Astrocyte (in vitro differentiated cells and primary cell): Measurements from ENCODE around the gene RABL3. TPM values are rescaled to one million over a fixed set of nuclear protein-coding genes. Genes with fewer than 3 reads are reported as not detected.

Experiments
- DNase-seq: peaks from one replicate; pipeline ENCODE4 v3.0.0-alpha.2; 2010; ENCODE audit warnings: low read depth
- FAIRE-seq: peaks from 2 replicates; lab custom pipeline; 2011; peaks lifted over from hg19 to GRCh38; lab: Jason Lieb, UNC
- H2AFZ ChIP-seq: 2 replicates; pipeline ENCODE4 v1.6.0; 2012; ENCODE audit warnings: low read depth, low read length, inconsistent platforms
- H3K27ac ChIP-seq: 2 replicates; pipeline ENCODE4 v1.5.1; 2011; ENCODE audit warnings: low read depth, low read length, inconsistent platforms
- H3K27me3 ChIP-seq: 2 replicates; pipeline ENCODE4 v1.6.0; 2011; ENCODE audit warnings: low read length, inconsistent platforms; ENCODE audit not compliant: insufficient read depth
- H3K36me3 ChIP-seq: 2 replicates; pipeline ENCODE4 v1.5.1; 2011; ENCODE audit warnings: low read length, inconsistent platforms; ENCODE audit not compliant: insufficient read depth
- H3K4me1 ChIP-seq: 2 replicates; pipeline ENCODE4 v1.5.1; 2011; ENCODE audit warnings: low read length, inconsistent platforms; ENCODE audit not compliant: insufficient read depth
- H3K4me2 ChIP-seq: 2 replicates; pipeline ENCODE4 v1.6.0; 2012; ENCODE audit warnings: low read length, inconsistent platforms
- H3K4me3 ChIP-seq: 2 replicates; pipeline ENCODE4 v1.5.1; 2011; ENCODE audit warnings: low read depth, mild to moderate bottlenecking, low read length, inconsistent platforms; ENCODE audit not compliant: insufficient read depth
- H3K79me2 ChIP-seq: 2 replicates; pipeline ENCODE4 v1.6.0; 2012; ENCODE audit warnings: mild to moderate bottlenecking, low read length, inconsistent platforms; ENCODE audit not compliant: insufficient read depth
- H3K9ac ChIP-seq: 2 replicates; pipeline ENCODE4 v1.6.0; 2012; ENCODE audit warnings: mild to moderate bottlenecking, low read length, inconsistent platforms
- H3K9me3 ChIP-seq: 2 replicates; pipeline ENCODE4 v1.5.1; 2012; ENCODE audit warnings: low read depth, mild to moderate bottlenecking, low read length, inconsistent platforms; ENCODE audit not compliant: insufficient read depth
- H4K20me1 ChIP-seq: 2 replicates; pipeline ENCODE4 v1.6.0; 2012; ENCODE audit warnings: low read length, inconsistent platforms; ENCODE audit not compliant: insufficient read depth
- H3K27ac Mint-ChIP-seq: one replicate; pipeline ENCODE4 v1.8.0; 2021; ENCODE audit warnings: mild to moderate bottlenecking, mixed read lengths; ENCODE audit not compliant: unreplicated experiment
- H3K27me3 Mint-ChIP-seq: one replicate; pipeline ENCODE4 v1.8.0; 2021; ENCODE audit warnings: low read depth, mixed read lengths; ENCODE audit not compliant: unreplicated experiment
- H3K36me3 Mint-ChIP-seq: one replicate; pipeline ENCODE4 v1.8.0; 2021; ENCODE audit warnings: low read depth, mixed read lengths; ENCODE audit not compliant: unreplicated experiment
- H3K4me1 Mint-ChIP-seq: one replicate; pipeline ENCODE4 v1.8.0; 2021; ENCODE audit warnings: low read depth, mixed read lengths; ENCODE audit not compliant: unreplicated experiment
- H3K4me3 Mint-ChIP-seq: one replicate; pipeline ENCODE4 v1.8.0; 2021; ENCODE audit warnings: mild to moderate bottlenecking, moderate library complexity, mixed read lengths; ENCODE audit not compliant: unreplicated experiment
- H3K9me3 Mint-ChIP-seq: one replicate; pipeline ENCODE4 v1.8.0; 2021; ENCODE audit warnings: mild to moderate bottlenecking, mixed read lengths; ENCODE audit not compliant: unreplicated experiment
- EZH2 ChIP-seq: IDR thresholded peaks from 2 replicates; pipeline ENCODE4 v1.6.1; 2012; ENCODE audit warnings: mild to moderate bottlenecking, low read length, inconsistent platforms; ENCODE audit not compliant: insufficient read depth
- total RNA-seq: library from RNA; stranded (reverse); gene quantifications from 2 replicates; pipeline ENCODE4 v1.2.1, GENCODE V29; 2021
- TF ChIP-seq, protein P1 (sequence below): IDR thresholded peaks from 2 replicates; pipeline ENCODE4 v1.5.1; 2011; ENCODE audit warnings: low read depth, mild to moderate bottlenecking, inconsistent platforms, low read length, moderate library complexity; ENCODE audit not compliant: insufficient read depth

Gene RABL3
- total RNA-seq, 1 donor from 2014 or later, result 16.8 TPM

DNA sequence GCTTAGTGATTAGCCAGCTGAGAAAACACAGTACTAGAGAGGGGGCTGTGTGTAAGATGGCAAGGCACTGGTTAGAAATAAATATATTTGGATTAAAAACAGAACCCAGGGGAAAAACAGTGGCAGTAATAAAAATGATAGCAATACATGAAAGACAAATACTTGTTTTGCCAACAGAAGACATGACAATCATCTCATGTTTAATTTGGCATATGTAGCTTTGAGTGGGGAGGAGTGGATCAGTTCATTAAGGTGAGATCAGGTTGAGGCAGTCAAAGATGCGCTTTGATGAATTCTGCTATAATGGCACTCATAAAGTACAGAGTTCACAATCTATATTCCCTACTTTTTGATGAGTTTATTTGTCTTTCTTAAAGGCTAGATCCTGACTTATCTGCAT, 56.9 kb downstream of the RABL3 start:
- no peak overlapping the region for H3K9ac ChIP-seq
- no peak overlapping the region for H3K27ac ChIP-seq
- no peak overlapping the region for H3K27ac Mint-ChIP-seq
- TF ChIP-seq, protein P1, sequence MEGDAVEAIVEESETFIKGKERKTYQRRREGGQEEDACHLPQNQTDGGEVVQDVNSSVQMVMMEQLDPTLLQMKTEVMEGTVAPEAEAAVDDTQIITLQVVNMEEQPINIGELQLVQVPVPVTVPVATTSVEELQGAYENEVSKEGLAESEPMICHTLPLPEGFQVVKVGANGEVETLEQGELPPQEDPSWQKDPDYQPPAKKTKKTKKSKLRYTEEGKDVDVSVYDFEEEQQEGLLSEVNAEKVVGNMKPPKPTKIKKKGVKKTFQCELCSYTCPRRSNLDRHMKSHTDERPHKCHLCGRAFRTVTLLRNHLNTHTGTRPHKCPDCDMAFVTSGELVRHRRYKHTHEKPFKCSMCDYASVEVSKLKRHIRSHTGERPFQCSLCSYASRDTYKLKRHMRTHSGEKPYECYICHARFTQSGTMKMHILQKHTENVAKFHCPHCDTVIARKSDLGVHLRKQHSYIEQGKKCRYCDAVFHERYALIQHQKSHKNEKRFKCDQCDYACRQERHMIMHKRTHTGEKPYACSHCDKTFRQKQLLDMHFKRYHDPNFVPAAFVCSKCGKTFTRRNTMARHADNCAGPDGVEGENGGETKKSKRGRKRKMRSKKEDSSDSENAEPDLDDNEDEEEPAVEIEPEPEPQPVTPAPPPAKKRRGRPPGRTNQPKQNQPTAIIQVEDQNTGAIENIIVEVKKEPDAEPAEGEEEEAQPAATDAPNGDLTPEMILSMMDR, result no peak
- TF ChIP-seq EZH2, result no peak
- DNase-seq (no peak), FAIRE-seq (no peak)
- H3K4me3 ChIP-seq, result no peak overlapping the region
- H3K4me1 Mint-ChIP-seq, result peaks cover 26% of the 10 kb centered on the region
- no peak overlapping the region for H3K4me3 Mint-ChIP-seq
- H3K9me3 Mint-ChIP-seq, result no peaks in the 10 kb centered on the region
- peaks cover 2% of the 10 kb centered on the region for H3K36me3 Mint-ChIP-seq
- no peak overlapping the region for H2AFZ ChIP-seq
- H3K27me3 ChIP-seq, result no peaks in the 10 kb centered on the region
- H3K4me1 ChIP-seq, result no peaks in the 10 kb centered on the region
- H3K79me2 ChIP-seq, result no peaks in the 10 kb centered on the region
- no peaks in the 10 kb centered on the region for H3K36me3 ChIP-seq
- H3K27me3 Mint-ChIP-seq, result no peaks in the 10 kb centered on the region
- no peak overlapping the region for H3K4me2 ChIP-seq
- H3K9me3 ChIP-seq, result no peaks in the 10 kb centered on the region
- no peaks in the 10 kb centered on the region for H4K20me1 ChIP-seq

DNA sequence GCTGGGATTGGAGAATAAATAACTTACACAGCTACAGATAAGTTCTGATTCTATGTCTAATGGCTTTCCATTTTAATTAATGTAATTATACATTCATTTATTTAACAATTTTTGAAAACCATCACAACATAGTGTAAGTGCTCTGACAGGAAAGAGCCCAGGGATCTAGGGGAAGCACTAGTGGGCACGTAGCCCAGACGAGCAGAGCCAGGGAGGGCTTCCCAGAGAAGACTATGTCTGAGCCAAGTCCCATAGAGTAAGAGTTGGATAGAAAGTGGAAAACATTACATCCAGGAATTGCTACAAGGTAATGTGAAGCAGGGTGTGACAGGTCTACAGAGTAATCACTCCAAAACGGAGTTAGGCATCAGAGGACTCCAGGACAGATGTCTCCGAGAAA, 57.4 kb downstream of the RABL3 start:
- Histone ChIP-seq H3K9ac (no peak overlapping the region), H3K27me3 (no peaks in the 10 kb centered on the region), H4K20me1 (no peaks in the 10 kb centered on the region), H3K4me3 (no peak overlapping the region), H3K36me3 (no peaks in the 10 kb centered on the region), H3K27ac (no peak overlapping the region), H3K4me2 (no peak overlapping the region), H3K4me1 (no peaks in the 10 kb centered on the region), H3K79me2 (no peaks in the 10 kb centered on the region), H3K9me3 (no peaks in the 10 kb centered on the region), H2AFZ (no peak overlapping the region)
- Mint-ChIP-seq H3K9me3 (no peaks in the 10 kb centered on the region), H3K27ac (no peak overlapping the region), H3K4me1 (peaks cover 26% of the 10 kb centered on the region), H3K36me3 (peaks cover 2% of the 10 kb centered on the region), H3K4me3 (no peak overlapping the region), H3K27me3 (no peaks in the 10 kb centered on the region)
- no peak for FAIRE-seq
- DNase-seq, result no peak
- TF ChIP-seq, protein P1, result no peak
- TF ChIP-seq EZH2, result no peak

DNA sequence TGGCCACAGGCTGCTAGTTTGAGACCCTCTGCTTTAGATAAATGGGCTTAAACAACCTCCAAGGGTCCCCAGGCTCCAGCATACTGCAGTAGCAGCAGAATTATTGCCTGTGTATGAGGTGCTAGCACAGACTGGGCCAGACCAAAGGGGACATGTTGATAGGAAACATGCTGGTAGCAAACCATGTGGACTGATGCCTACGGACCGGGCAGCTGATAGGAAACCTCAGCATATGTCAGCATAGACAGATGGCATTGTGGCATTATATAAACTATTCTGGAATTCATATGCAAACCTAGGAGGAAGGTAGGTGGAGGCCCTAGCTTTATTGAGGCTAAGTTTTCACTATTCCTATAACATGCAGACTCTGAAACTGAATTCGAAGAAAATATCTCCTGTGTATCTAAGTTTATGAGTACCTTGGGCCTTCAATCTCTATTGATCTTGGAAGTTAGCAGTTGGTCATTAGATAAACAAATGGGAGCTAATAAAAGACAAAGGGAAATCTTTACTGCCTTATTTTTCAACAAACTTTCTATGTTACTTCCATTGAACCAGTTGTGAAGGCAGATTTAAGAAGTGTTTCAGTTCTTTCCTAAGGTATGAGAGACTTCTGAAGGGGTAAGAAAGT, 58.5 kb downstream of the RABL3 start:
- Histone ChIP-seq H3K27ac (no peak overlapping the region), H3K9ac (no peak overlapping the region), H3K4me1 (peaks cover under 1% of the 10 kb centered on the region), H3K79me2 (no peaks in the 10 kb centered on the region), H3K4me2 (no peak overlapping the region), H3K9me3 (no peaks in the 10 kb centered on the region), H3K4me3 (no peak overlapping the region), H3K36me3 (no peaks in the 10 kb centered on the region), H2AFZ (no peak overlapping the region), H3K27me3 (no peaks in the 10 kb centered on the region), H4K20me1 (no peaks in the 10 kb centered on the region)
- Mint-ChIP-seq H3K27ac (no peak overlapping the region), H3K36me3 (peaks cover 2% of the 10 kb centered on the region), H3K4me1 (peaks cover 23% of the 10 kb centered on the region), H3K9me3 (peaks cover 4% of the 10 kb centered on the region), H3K4me3 (no peak overlapping the region), H3K27me3 (no peaks in the 10 kb centered on the region)
- FAIRE-seq (no peak), DNase-seq (no peak)
- TF ChIP-seq, protein P1, result no peak
- TF ChIP-seq EZH2, result no peak
